SH-SY5Y (cell line): Measurements from ENCODE around the gene PPIP5K2.

ENCODE experiments used
- GATA2 ChIP-seq: IDR thresholded peaks from 2 replicates; pipeline ENCODE4 v1.6.1; 2011; ENCODE audit warnings: mild to moderate bottlenecking, low read depth, low read length
- GATA3 ChIP-seq: IDR thresholded peaks from 2 replicates; pipeline ENCODE4 v1.6.1; 2011; ENCODE audit warnings: low read depth, mild to moderate bottlenecking, low read length, moderate library complexity

GRCh38 chr5:103224894-103225246, 104.8 kb downstream of the PPIP5K2 start:
- TF ChIP-seq GATA2 (no peak), GATA3 (no peak)
